HG03108 (cell line): Measurements from ENCODE around the gene MLXIP.
"Not testable (repeated sequence)": the region's sequence is repeated elsewhere in the genome, so short reads cannot be mapped to it uniquely, and the experiment has no call there.

Source experiments
- ATAC-seq: cut with Tn5 transposase; IDR thresholded peaks from one replicate; pipeline ENCODE4 v1.9.1; 2021; ENCODE audit warnings: moderate library complexity; ENCODE audit not compliant: unreplicated experiment

Gene MLXIP

GRCh38 chr12:122054842-122055520 lies 23.6 kb upstream of the MLXIP start:
- no peak for ATAC-seq

- ATAC-seq = not testable (repeated sequence)
These were observed 22.1 kb upstream of the MLXIP start for GRCh38 chr12:122056406-122056805.

GRCh38 chr12:122057007-122057735 lies 21.4 kb upstream of the MLXIP start:
- no peak for ATAC-seq

- ATAC-seq = no peak
These were observed 20.8 kb upstream of the MLXIP start for GRCh38 chr12:122057769-122058168.

- no peak for ATAC-seq
These were observed 19.9 kb upstream of the MLXIP start for GRCh38 chr12:122058549-122059149.

GRCh38 chr12:122059203-122059960 lies 19.2 kb upstream of the MLXIP start:
- no peak for ATAC-seq

GRCh38 chr12:122060081-122060501 lies 18.5 kb upstream of the MLXIP start:
- no peak for ATAC-seq

- no peak for ATAC-seq
These were observed 17.3 kb upstream of the MLXIP start for GRCh38 chr12:122061253-122061652.

- no peak for ATAC-seq
These were observed 15.5 kb upstream of the MLXIP start for GRCh38 chr12:122062832-122063693.

- no peak for ATAC-seq
These were observed 14.9 kb upstream of the MLXIP start for GRCh38 chr12:122063694-122064024.

- peak; percentile 43 for ATAC-seq
These were observed 14.4 kb upstream of the MLXIP start for GRCh38 chr12:122064025-122064777.

- no peak for ATAC-seq
These were observed 13.6 kb upstream of the MLXIP start for GRCh38 chr12:122064780-122065588.

- ATAC-seq = no peak
These were observed 11.0 kb upstream of the MLXIP start for GRCh38 chr12:122067548-122067947.

GRCh38 chr12:122067966-122068365 lies 10.6 kb upstream of the MLXIP start:
- ATAC-seq = peak; percentile 93

- no peak for ATAC-seq
These were observed 6.3 kb upstream of the MLXIP start for GRCh38 chr12:122072031-122072970.

- no peak for ATAC-seq
These were observed 4.7 kb upstream of the MLXIP start for GRCh38 chr12:122073815-122074214.

GRCh38 chr12:122076743-122077495 lies 1.6 kb upstream of the MLXIP start:
- ATAC-seq = no peak
